ENCODE results near the gene PIKFYVE.
"Not testable (repeated sequence)": the region's sequence is repeated elsewhere in the genome, so short reads cannot be mapped to it uniquely, and the experiment has no call there.

Gene PIKFYVE

GRCh38 chr2:208256192-208256782, 9.8 kb upstream of the PIKFYVE start:
- TF ChIP-seq CTCF (IDR thresholded peaks at IDR 0.05; ENCODE audit: low read depth, low read length) = peak; percentile 32
- TF ChIP-seq MYC (IDR thresholded peaks at IDR 0.05; ENCODE audit: low read depth, low read length) = no peak
- no peak overlapping the region for H3K4me3 ChIP-seq (ENCODE audit: low read depth, low read length)

GRCh38 chr2:208256849-208257813, 8.9 kb upstream of the PIKFYVE start:
- not testable (repeated sequence) for DNase-seq (ENCODE audit: low read depth); H3K4me3 ChIP-seq (ENCODE audit: low read depth, low read length)

More at GRCh38 chr2:208256192-208256782, 9.8 kb upstream of the PIKFYVE start:
- peak; percentile 34 for DNase-seq (ENCODE audit: low read depth)

- TF ChIP-seq MYC (IDR thresholded peaks at IDR 0.05; ENCODE audit: low read depth, low read length) = no peak
- TF ChIP-seq POLR2A (IDR thresholded peaks at IDR 0.05; ENCODE audit: extremely low read depth, insufficient read length) = no peak
- 0 out of 2 replicates have a peak, but pooled peaks have one; percentile 9 for TF ChIP-seq MAX (IDR thresholded peaks at IDR 0.05; ENCODE audit: low read depth, low read length)
- TF ChIP-seq CTCF (IDR thresholded peaks at IDR 0.05; ENCODE audit: low read depth, low read length) = no peak
- DNase-seq (ENCODE audit: low read depth) = peak; percentile 77
- H3K4me3 ChIP-seq (ENCODE audit: low read depth, low read length) = peak overlapping the region; percentile 88
Measured at GRCh38 chr2:208265371-208265800, 669 bp upstream of the PIKFYVE start.

- H3K4me3 ChIP-seq (ENCODE audit: low read depth, low read length) = peak overlapping the region; percentile 95
- no peak for DNase-seq (ENCODE audit: low read depth)
- TF ChIP-seq MAX (IDR thresholded peaks at IDR 0.05; ENCODE audit: low read depth, low read length) = no peak
Measured at GRCh38 chr2:208266553-208266893, 468 bp downstream of the PIKFYVE start.

- no peak for TF ChIP-seq CTCF (IDR thresholded peaks at IDR 0.05; ENCODE audit: low read depth, low read length)
- no peak for TF ChIP-seq POLR2A (IDR thresholded peaks at IDR 0.05; ENCODE audit: extremely low read depth, insufficient read length)
- TF ChIP-seq MYC (IDR thresholded peaks at IDR 0.05; ENCODE audit: low read depth, low read length) = no peak
- peak; percentile 31 for DNase-seq (ENCODE audit: low read depth)
Measured at GRCh38 chr2:208266936-208267335, 881 bp downstream of the PIKFYVE start.

GRCh38 chr2:208267526-208267925, 1.5 kb downstream of the PIKFYVE start:
- peak; percentile 37 for DNase-seq (ENCODE audit: low read depth)
- peak overlapping the region; percentile 95 for H3K4me3 ChIP-seq (ENCODE audit: low read depth, low read length)

More at GRCh38 chr2:208266936-208267335, 881 bp downstream of the PIKFYVE start:
- peak overlapping the region; percentile 95 for H3K4me3 ChIP-seq (ENCODE audit: low read depth, low read length)

- peak; percentile 30 for DNase-seq (ENCODE audit: low read depth)
- TF ChIP-seq POLR2A (IDR thresholded peaks at IDR 0.05; ENCODE audit: extremely low read depth, insufficient read length) (no peak), MAX (IDR thresholded peaks at IDR 0.05; ENCODE audit: low read depth, low read length) (no peak), MYC (IDR thresholded peaks at IDR 0.05; ENCODE audit: low read depth, low read length) (no peak), CTCF (IDR thresholded peaks at IDR 0.05; ENCODE audit: low read depth, low read length) (no peak)
- peak overlapping the region; percentile 95 for H3K4me3 ChIP-seq (ENCODE audit: low read depth, low read length)
Measured at GRCh38 chr2:208268156-208268952, 2.3 kb downstream of the PIKFYVE start.
